ENCODE measurements around the gene DMTF1.

The DMTF1 gene

DNA sequence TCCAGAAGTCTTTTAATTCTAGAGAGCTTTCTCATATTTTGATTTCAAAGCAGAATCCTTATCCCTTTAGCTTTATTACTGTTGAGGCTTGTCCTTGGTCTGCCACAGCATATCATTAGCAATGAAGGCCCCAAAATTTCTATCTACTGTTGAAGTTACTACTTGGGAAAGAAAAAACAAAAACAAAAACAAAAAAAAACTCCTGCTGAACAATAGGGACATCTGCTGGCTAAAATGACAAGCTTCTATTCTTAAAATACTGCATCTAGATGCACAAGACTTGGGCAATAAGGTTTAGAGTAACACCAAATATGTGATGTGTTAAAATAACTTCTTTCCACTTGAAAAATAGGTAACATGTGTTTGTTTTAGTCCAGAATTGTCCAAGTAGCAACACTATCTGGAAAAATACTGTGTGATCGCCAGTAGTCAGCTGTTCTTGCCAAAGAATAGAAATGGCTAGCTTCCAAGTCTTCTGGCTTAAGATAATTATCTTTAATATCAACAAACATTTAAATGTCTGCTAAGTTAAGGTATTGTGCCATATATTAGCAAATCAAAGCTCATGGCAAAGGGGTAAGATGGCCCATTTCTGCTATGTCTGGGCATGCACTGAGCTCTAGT is 3.8 kb upstream of the DMTF1 start:
- DNase-seq, result no peak

DNA sequence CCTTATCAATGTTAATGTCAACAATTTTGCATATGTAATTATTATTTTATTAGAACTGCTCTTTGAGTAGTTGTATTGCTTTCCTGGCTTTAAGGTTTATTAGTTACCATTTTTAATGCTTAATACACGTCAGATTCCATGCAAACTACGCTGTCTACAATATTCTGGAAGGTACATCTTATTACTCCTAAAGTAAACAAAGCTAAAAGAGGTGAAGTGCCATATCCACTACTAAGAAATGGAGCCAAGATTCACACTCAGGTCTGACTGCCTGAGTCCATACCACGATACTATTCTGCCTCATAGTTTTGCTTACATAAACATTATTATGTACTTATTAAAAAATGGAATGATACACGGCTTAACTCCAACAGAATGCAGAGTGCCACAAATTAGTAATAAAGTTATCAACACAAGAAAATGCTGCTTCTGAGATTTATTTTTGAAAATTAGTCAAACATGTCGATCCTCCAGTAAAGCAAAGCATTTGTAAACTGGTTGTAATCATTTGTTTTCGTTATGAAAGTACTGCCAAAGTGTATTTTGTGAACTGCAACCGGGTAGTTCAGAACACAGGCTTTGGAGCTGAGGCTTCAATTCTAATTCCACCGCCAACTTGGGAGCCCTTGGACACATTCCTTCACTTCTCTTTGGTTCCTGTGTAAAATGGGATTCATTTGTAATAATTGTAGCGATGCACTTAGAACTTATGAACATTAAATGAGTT is 1.1 kb upstream of the DMTF1 start:
- no peak for DNase-seq

DNA sequence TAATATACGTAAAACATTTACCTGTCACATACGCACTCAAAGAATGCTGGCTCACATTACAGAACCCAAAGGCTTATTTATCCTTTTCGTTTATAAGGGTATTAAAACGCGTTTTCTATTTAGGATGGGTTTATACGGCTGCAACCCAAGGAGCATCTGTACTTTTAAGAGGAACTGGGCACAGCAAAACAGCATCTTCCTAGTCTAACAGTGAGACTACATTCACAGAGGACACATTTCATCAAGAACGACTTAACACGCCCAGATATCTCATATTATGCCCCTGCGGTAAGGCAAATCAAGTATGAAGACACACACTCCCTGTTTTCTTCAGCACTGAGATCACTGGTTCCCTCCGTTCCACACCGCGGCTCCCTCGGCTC is 533 bp upstream of the DMTF1 start:
- no peak for DNase-seq

DNA sequence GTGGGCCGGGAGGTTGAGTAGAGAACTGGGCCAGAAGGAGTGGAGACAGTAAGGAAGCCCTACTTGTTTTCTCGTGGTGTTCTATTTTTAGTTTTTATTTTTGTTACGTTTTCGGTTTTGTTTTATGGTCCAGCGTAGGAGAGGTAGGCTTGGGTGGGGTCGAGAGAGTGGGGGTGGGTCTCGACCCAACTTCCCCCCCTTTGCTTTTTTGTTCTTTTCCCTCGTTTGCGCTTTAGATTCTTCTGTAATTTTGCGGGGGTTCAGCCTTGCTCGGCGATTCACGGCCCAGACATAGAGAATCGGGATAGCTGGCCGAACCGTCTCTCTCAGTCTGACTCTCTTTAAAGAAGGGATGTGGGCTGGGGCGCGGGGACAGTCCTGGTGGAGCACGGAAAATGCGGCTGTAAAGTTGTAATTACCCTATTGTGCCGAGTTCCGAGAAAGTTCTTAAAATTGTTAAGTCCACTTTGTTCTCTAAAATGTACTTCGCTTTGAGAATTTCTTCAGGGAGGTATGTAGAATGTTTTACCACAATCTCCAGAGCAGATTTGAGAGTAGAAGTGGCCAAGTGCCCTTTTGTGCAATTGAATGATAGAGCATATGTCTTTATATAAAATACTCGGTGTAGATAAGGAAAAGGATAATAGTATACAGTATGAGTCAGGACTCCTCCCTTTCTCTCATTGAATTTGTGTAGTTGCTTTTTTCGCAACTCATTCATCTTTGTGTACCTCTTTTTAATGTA is 816 bp downstream of the DMTF1 start:
- peak in 2 of 4 experiments; percentile 3 to 5 for DNase-seq

DNA sequence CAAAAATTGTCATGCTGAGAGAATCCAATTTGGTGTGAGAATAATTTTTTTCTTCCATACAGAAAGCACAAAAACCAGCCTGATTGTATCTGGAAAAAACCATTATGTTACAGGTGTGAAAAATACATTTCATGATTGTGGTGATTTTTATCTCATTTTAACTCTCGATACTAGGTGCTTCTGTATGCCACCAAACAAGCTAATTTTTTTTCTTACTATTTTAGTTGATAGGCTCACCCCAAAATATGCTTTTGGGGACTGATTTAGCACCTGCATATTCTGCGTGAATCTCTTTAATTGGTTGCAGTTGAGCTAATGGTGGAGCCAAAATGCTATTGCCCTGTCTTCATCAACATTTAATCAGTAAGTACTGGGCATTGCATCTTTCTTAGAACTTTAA is 1.9 kb downstream of the DMTF1 start:
- no peak for DNase-seq

DNA sequence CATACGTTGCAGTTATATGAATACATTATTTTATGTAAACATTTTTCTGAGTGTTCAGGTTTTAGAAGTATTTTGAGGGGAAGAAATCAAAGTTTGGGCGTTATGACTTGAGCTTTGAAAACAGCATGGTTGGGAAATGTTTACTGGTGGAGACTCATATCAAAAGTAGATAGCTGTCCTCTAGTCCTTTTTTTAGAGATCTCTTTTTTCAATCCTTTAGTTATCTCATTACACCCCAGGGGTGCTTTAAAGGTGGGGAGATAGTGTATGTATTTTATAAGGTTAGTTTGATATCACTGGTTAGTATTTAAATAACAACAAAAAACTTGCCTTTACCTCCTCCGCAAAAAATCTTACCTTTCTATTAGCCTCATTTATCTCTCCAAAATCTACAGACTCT is 2.3 kb downstream of the DMTF1 start:
- no peak for DNase-seq

DNA sequence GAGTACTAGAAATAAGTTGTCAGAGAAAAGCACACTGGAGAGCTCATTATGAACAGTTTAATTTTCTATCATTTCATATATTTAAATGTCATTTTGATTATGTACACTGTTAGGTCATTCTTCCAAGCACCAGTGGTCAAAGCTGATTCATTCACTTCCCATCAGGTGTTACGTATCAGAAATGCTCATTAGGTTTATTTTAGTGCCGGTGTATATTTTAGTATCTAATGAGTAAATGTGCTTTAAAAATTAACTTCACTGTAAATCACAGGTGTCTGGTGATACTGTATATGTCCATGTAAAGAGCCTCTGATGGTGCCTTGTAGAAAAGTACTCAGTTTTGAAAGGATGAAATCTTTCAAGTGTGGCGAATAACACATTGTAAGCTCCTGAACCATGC is 3.5 kb downstream of the DMTF1 start:
- no peak for DNase-seq

DNA sequence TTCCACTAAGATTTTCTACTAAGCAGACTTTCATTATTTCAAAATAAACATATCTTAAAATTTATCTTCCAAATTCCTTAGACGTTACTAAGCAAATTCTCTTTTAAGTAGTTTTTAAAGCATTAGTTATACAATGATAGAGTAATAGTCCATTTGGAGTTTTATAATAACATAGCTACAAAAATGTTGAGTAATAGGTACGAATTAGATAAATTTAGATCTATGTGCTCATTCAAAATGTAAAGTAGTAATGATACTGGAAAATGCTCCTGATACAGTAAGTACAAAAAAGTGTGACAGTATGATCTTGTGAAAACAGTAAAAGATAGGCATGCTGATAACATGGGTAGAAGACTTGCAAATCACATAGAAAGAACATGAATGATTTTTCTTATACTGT is 4.5 kb downstream of the DMTF1 start:
- DNase-seq, result no peak

DNA sequence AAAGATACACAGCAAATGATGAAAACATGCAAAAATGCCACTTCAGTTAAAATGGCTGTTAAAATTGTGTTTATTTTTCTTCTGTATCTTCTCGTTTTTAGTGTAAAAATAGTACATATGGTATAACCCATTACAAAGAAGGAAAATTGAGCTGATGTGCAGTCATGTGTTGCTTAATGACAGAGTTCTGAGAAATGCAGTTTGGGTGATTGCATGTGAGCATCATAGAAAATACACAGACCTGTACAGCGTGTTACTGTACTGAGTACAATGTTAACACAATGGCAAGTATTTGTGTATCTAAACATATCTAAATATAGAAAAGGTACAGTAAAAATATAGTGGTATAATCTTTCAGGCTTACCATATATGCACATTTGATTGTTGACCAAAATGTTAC is 7.3 kb downstream of the DMTF1 start:
- DNase-seq, result no peak

DNA sequence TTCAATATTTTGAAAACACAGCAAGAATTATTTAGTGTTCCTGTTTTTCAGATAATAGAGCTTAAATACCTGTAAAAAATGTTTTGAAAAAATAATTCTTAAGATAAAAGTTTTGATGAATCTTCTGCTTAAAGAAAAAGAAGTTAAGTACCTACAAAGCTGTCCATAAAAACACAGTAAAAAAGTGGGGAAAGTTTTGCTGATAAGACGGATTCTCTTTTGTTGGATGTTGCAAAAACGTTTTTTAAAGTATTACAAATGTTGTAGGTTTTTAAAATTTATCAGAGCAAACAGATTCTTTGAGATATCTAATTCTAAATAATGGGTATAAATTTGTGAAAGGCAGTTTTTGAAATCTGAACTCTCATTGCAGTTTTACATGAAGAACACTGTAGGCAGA is 12.2 kb downstream of the DMTF1 start:
- DNase-seq, result no peak

DNA sequence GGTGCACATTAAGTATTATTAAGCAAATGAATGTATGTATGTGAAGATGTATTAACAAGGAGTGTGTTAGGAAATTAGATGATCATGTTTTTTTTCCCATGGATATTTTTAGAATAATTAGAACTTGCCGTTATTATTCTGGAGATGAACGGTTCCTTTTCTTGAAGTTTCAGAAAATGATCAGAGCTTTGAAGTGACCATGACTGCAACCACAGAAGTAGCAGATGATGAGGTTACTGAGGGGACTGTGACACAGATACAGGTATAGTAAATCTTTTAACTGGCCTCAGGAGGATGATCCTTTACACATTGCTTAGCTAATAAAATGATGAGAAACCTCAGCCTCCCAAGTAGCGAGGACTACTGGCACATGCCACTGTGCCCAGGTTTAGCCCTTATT is 18.6 kb downstream of the DMTF1 start:
- no peak for DNase-seq

DNA sequence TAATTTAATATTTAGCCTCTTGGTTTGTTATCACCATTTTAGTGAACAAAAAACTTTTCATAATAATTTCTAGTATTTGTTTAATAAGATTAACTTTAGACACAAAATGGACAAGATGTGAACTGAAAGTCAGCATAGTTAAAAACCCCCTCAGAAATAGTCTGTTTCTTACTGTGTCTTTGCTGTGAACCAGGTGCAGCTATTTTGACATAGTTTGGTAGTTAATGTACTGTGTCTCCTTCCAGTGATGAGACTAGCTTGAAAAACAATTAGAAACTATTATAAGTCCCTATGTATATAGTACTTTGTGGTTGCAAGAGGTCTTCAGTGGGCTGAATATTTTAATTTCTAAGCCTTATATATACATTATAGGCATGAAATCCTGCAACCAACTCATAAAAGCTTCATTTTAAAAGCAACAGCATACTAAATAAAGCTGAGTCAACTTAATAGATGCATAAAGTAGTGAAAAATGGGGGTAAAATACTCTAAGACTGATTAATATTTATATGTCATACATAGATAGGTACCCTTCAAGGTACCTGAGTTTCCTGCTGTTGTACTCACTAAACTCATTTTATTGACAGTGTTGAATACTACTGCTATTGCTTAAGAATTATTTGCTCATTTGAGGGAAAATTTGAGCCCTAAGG is 19.2 kb downstream of the DMTF1 start:
- no peak for DNase-seq

DNA sequence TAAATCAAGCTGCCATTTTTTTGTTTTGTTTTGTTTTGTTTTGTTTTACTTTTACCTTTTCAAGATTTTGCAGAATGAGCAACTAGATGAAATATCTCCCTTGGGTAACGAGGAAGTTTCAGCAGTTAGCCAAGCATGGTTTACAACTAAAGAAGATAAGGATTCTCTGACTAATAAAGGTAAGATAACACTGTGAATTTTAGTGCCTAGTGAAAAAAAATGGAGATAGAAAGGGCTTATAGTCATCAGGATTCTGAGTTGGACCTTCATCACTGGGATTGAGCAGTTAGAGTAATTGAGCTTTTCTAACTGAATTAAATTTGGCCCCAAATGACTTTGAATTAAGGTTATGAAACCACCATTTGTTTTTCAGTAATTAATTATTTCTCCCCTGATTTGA is 21.2 kb downstream of the DMTF1 start:
- no peak for DNase-seq

DNA sequence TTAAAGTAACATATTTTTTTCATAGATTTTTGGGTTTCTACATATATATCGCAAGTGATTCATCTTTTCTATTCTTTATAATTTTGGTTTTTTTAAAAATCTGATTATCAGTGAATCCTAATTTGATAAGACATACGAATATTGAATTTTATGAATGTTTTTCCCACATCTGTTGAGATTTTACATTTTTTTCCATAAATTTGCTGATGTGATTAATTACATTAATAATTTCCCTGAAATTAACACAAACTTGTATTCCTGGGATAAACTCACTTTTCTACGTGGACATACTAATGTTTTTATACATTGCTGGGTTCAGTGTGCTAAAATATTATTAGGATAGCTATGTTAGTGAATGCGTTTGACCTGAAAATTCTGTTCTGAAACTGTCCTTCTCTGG is 26.1 kb downstream of the DMTF1 start:
- no peak for DNase-seq

DNA sequence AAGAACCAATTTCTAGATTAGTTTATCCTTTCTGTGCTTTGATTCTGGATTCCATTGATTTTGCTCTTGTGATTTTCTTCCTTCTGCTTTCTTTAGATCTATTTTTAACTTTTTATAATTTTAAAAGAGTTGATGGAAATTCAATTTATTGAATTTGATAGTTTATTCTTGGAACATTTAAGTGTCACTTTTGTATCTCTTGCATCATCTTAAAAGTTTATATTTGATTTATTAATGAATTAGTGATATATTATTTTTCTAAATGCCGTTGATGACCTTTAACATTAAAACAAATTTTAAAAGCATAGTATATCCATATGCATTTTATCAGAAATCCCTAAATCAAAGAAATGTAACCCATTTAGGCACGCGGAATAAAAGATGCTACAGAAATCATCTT is 26.9 kb downstream of the DMTF1 start:
- DNase-seq, result no peak

DNA sequence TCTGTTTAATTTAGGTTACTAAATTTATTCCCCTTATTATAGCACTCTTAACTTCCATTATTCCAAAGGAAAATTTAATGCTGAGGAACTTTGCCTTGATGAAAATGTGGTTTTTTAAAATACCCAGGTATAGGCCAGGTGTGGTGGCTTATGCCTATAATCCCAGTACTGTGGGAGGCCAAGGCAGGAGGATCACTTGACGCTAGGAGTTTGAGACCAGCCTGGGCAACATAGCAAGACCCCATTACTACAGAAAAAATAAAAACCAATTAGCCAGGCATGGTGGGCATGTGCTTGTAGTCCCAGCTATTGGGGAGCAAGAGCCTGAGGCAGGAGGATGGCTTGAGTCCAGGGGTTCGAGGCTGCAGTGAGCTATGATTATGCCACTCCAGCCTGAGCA is 34.9 kb downstream of the DMTF1 start:
- DNase-seq, result no peak

DNA sequence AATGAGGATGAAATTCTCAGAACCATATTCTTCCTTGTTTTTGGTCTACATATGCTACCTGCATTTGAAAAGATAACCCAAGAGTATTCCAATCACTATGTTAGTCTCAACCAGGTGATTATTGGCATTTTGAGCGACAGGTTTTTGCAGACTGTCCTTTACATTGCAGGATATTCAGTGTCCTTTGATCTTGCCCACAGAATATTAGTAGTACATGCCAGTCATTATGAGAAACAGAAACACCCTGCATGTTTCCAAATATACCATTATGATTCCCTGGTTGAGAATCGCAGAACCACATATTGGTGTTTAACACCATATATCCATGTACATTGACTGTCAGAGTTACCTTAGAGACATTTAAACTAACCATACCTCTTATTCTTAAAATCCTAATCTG is 36.7 kb downstream of the DMTF1 start:
- DNase-seq, result no peak

DNA sequence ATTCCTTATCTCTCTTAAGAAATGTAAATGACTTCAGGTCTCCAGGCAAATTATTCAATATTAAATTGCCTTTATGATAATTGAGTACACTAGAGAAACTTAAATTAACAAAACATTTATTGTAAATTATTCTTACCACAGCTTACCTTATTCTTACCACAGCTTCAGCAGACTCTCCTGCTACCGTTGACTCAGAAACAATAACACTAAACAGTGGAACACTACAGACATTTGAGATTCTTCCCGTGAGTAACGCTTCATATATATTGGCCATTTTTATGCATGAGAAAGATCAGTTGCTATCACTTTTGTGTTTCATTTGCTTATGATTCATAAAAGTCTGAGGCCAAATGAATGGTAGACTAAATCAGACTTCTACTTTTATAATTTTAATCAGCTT is 38.5 kb downstream of the DMTF1 start:
- no peak for DNase-seq

DNA sequence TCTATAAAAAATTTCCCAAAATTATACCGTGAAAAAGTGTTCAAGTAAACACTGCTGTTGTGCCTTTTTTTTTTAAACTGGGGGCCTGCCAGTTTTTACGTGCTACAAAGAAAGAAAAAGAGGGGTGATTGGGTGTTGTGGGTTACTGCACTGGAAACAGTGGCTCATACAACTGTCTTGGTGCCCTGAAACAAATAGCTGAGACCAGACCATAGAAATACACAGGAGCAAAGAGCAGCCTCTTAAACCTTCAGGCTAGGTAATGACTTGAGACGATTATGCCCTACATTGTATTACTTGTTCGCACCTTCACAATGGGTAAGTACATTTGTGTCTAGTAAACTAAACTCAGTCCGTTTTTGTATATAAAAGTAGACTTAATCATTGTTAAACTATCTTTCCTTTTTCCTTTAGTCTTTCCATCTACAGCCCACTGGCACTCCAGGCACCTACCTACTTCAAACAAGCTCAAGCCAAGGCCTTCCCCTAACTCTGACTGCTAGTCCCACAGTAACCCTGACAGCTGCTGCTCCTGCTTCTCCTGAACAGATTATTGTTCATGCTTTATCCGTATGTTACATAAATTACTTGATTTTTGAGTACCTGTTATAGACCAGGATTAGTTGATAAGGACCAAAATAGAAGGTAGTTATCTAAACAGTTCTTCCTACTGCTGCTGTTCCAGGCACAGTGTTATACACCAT is 40.7 kb downstream of the DMTF1 start:
- no peak for DNase-seq

DNA sequence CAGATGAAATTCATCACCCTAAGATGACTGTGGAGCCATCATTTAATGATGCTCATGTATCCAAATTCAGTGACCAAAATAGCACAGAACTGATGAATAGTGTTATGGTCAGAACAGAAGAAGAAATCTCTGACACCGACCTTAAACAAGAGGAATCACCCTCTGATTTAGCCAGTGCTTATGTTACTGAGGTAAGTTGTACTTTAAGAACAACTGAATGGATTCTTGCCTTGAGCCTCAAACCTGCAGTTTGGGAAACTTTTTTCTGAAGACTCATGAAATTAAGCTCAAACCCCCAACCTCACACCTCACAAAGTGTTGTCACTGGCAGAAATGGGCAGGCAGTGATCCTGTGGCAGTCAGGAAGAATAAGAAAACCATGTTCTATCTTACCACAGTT is 41.7 kb downstream of the DMTF1 start:
- no peak for DNase-seq

DNA sequence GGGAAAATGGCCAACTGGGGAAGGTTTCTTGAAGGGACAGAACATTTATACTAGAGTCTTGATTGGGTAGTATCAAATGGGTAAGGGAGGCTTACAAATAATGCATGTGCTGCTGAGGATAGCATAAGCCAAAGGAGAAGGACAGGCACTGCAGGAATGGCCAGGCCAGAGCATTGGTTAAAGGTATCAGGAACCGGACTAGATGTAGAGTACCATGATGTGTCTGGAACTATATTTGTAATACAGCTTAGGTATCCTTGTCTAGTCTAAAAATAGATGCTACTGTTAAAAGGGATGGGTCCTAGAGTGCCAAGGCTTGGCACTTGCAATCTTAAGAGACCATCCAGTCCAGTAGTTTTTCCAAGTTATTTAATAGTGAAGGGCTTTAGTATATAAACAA is 47.0 kb downstream of the DMTF1 start:
- no peak for DNase-seq

DNA sequence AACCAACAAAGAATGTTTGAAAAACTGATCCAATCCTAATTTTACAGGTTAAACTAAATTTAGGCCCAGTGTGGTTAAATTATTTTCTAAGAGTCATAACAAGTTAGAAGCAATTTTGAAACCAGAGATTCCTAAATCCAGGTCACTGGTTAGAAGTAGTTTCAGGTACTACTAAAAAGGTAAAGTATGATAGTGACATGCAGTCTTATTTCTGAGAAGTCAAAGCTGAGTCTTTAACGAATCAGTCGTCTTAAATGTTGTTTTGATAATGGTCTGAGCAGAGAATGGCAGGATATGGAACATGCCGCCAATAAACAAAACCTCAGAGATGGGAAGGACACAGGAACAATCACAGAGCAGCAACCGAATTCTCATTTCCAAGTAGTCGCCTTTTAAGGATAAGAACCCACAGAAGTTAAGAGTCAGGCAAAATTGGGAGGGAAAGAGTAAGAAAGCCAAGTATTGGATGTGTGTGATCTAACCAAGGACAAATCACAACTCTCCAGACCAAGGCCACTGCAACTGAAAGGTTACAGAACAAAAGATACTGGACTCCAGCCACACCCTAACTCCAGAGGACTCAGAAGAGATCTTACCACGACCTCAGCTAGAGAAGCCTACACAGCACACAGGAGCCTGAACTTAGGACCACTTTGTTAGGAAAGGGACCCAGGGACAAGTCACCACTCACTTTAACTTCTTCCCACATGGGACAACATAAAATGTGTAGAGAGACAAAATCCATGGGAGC is 47.6 kb downstream of the DMTF1 start:
- no peak for DNase-seq

DNA sequence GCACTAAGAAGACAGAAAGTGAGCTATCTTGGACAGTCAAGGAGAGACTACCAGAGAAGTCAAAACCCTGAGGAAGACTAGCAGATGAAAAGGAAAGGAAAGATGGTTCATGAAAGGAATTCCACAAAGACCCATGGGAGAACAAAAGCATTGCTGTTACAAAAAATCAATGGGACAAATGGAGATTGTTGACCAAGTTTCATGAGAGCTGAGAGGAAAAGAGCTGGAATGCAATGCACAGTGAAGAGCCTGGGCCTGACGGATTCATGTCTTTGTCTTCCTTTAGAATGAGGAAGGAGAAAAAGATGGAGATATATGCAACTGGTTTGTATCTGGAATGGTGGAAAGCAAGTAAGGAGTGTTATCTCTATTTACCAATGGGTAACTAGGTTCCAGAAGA is 50.0 kb downstream of the DMTF1 start:
- DNase-seq, result no peak

All from activated naive CD4-positive, alpha-beta T cell (primary cell).